Loucy (cell line): ENCODE data around the gene TARBP2.

ENCODE experiments used
- H2AFZ ChIP-seq: fragments of 200-600 bp; sonication (generic); 2 replicates; pipeline ENCODE4 v1.6.0; 2016; ENCODE audit warnings: antibody characterized with exemption, mild to moderate bottlenecking, low read length, moderate library complexity
- H3F3A ChIP-seq: fragments of 200-600 bp; 2 replicates; pipeline ENCODE4 v1.6.0; 2016; ENCODE audit warnings: antibody characterized with exemption, low read depth, mild to moderate bottlenecking
- H3K27me3 ChIP-seq: fragments of 200-600 bp; sonication (generic); 2 replicates; pipeline ENCODE4 v1.6.1; 2014; ENCODE audit warnings: low read length, mild to moderate bottlenecking; ENCODE audit not compliant: insufficient read depth, poor library complexity, severe bottlenecking
- H3K36me3 ChIP-seq: fragments of 200-600 bp; sonication (generic); 2 replicates; pipeline ENCODE4 v1.6.1; 2016; ENCODE audit warnings: low read length; ENCODE audit not compliant: insufficient read depth
- H3K4me1 ChIP-seq: fragments of 200-600 bp; sonication (generic); 2 replicates; pipeline ENCODE4 v1.5.1; 2014; ENCODE audit warnings: low read length, mild to moderate bottlenecking; ENCODE audit not compliant: insufficient read depth, poor library complexity, severe bottlenecking
- H3K4me2 ChIP-seq: fragments of 200-600 bp; sonication (generic); 2 replicates; pipeline ENCODE4 v1.6.0; 2014; ENCODE audit warnings: antibody characterized with exemption, low read length, low read depth, mild to moderate bottlenecking; ENCODE audit not compliant: poor library complexity, severe bottlenecking
- H3K4me3 ChIP-seq: fragments of 200-600 bp; sonication (generic); 2 replicates; pipeline ENCODE4 v1.5.1; 2014; ENCODE audit warnings: low read length, mild to moderate bottlenecking, mixed read lengths; ENCODE audit not compliant: poor library complexity, severe bottlenecking
- H3K79me2 ChIP-seq: fragments of 200-600 bp; sonication (generic); 2 replicates; pipeline ENCODE4 v1.6.1; 2014; ENCODE audit warnings: low read length; ENCODE audit not compliant: insufficient read depth
- H3K9ac ChIP-seq: fragments of 200-600 bp; sonication (generic); 2 replicates; pipeline ENCODE4 v1.6.0; 2014; ENCODE audit warnings: mild to moderate bottlenecking, low read depth, low read length, moderate library complexity; ENCODE audit not compliant: poor library complexity, severe bottlenecking
- H3K9me2 ChIP-seq: fragments of 200-600 bp; sonication (generic); replicated peaks from 2 replicates; pipeline ENCODE4 v1.6.1; 2016; ENCODE audit warnings: low read depth, low read length, mixed read lengths
- H3K9me3 ChIP-seq: fragments of 200-600 bp; sonication (generic); 2 replicates; pipeline ENCODE4 v1.6.1; 2014; ENCODE audit warnings: mild to moderate bottlenecking, antibody characterized with exemption, low read length, low read depth; ENCODE audit not compliant: insufficient read depth
- H4K20me1 ChIP-seq: fragments of 200-600 bp; sonication (generic); 2 replicates; pipeline ENCODE4 v1.6.0; 2014; ENCODE audit warnings: antibody characterized with exemption, low read length, mild to moderate bottlenecking; ENCODE audit not compliant: insufficient read depth, poor library complexity, severe bottlenecking
- CTCF ChIP-seq: fragments of 200-600 bp; sonication (generic); conservative IDR thresholded peaks from 2 replicates; pipeline ENCODE4 v1.5.1; 2014; ENCODE audit warnings: mild to moderate bottlenecking, antibody characterized with exemption, low read length
- EZH2phosphoT487 ChIP-seq: fragments of 200-600 bp; IDR thresholded peaks from 2 replicates; pipeline ENCODE4 v1.6.1; 2018; ENCODE audit warnings: antibody characterized with exemption, mild to moderate bottlenecking, moderate library complexity, borderline replicate concordance

TARBP2 gene

GRCh38 chr12:53483979-53484377 lies 17.1 kb upstream of the TARBP2 start:
- H3K4me1 ChIP-seq, result no peaks in the 10 kb centered on the region
- H3K27me3 ChIP-seq, result no peaks in the 10 kb centered on the region
- H3K36me3 ChIP-seq, result peaks cover 88% of the 10 kb centered on the region
- TF ChIP-seq CTCF, result no peak
- TF ChIP-seq EZH2phosphoT487, result no peak
- no peak overlapping the region for H2AFZ ChIP-seq
- no peaks in the 10 kb centered on the region for H3K9me3 ChIP-seq
- peaks cover 42% of the 10 kb centered on the region for H4K20me1 ChIP-seq
- H3K9ac ChIP-seq, result no peak overlapping the region
- no peak overlapping the region for H3K4me3 ChIP-seq
- peaks cover 10% of the 10 kb centered on the region; the same call in 1 of the 2 replicates for H3K79me2 ChIP-seq
- no peaks in the 10 kb centered on the region for H3K9me2 ChIP-seq
- H3F3A ChIP-seq, result peaks cover 4% of the 10 kb centered on the region; the same call in 1 of the 2 replicates
- no peak overlapping the region for H3K4me2 ChIP-seq

DNA sequence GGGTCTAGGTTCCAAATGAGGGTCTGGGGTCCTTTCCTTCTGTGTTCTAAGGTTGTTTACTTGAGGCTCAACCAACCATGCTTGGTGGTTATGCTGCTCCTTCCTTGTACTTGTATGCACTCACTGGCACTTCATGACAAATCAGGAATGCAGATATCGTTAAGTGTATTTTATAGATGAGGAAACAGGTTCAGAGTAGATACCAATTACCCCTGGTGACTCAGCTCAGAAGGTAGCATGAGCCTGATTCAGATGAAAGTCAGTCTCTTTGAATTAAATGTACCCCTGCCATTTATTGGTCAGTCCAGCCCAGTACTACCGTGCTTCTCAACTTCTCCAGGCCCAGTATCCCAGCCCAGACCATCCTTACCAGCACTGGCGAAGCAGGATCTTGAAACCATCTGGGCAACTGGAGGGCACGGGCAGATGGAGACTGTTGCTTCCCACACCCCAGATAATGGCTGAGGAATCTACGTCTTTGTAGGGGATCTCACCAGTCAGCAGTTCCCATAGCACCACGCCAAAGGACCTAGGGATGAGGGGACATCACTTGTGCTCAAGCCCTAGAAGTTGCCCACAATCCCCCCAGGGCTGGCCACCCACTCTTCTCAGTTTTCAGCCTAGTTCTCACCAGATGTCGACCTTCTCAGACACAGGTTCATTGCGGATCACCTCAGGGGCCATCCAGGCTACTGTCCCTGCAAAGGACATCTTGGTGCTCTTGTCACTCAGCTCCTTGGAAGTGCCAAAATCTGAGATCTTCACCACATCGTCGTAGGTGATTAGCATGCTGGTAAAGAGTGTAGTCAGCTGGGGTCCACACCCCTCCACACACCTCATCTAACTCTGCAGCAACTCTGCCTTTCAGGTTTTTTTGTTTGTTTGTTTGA lies 16.2 kb upstream of the TARBP2 start:
- peaks cover 78% of the 10 kb centered on the region for H3K36me3 ChIP-seq
- H3K4me2 ChIP-seq, result no peak overlapping the region
- no peak overlapping the region for H2AFZ ChIP-seq
- no peak overlapping the region for H3K4me3 ChIP-seq
- H4K20me1 ChIP-seq, result peaks cover 32% of the 10 kb centered on the region
- no peaks in the 10 kb centered on the region for H3K27me3 ChIP-seq
- peaks cover 4% of the 10 kb centered on the region; the same call in 1 of the 2 replicates for H3F3A ChIP-seq
- no peaks in the 10 kb centered on the region for H3K9me3 ChIP-seq
- TF ChIP-seq EZH2phosphoT487 (no peak), CTCF (no peak)
- no peaks in the 10 kb centered on the region for H3K4me1 ChIP-seq
- peaks cover 6% of the 10 kb centered on the region; the same call in 1 of the 2 replicates for H3K79me2 ChIP-seq
- no peaks in the 10 kb centered on the region for H3K9me2 ChIP-seq
- H3K9ac ChIP-seq, result no peak overlapping the region

- Histone ChIP-seq H4K20me1 (peaks cover 23% of the 10 kb centered on the region), H3K4me1 (no peaks in the 10 kb centered on the region), H2AFZ (no peak overlapping the region), H3K9ac (no peak overlapping the region), H3K79me2 (no peaks in the 10 kb centered on the region), H3K27me3 (no peaks in the 10 kb centered on the region), H3K4me3 (no peak overlapping the region), H3K36me3 (peaks cover 67% of the 10 kb centered on the region; the same call in 1 of the 2 replicates), H3K9me3 (no peaks in the 10 kb centered on the region), H3F3A (no peaks in the 10 kb centered on the region), H3K9me2 (no peaks in the 10 kb centered on the region), H3K4me2 (no peak overlapping the region)
- TF ChIP-seq CTCF, result no peak
- TF ChIP-seq EZH2phosphoT487, result no peak
These were observed 14.9 kb upstream of the TARBP2 start for GRCh38 chr12:53485955-53486735.
